LNCAP (cell line): ENCODE data around the gene PLXND1.

ENCODE experiments used
- TF ChIP-seq, protein P1 (sequence below): fragments of 450-650 bp; IDR thresholded peaks from 2 replicates; pipeline ENCODE4 v1.5.1; 2017; ENCODE audit warnings: mild to moderate bottlenecking

PLXND1 gene

DNA sequence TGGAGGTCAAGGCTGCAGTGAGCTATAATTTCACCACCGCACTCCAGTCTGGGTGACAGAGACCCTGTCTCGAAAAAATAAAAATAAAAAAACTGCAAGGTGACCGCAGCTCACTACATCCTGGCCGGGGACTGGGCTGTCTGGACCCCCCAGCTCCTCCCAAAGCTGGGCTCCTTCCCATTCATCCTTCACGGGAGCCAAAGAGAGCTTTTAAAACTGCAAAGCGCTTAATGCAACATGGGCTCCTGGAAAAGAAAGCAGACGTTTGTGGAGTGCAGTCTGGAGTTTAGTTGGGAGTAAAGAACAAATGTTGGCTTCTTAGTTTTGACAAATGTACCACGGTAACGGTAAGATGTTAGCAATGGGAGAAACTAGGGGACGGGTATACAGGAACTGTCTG, 12.1 kb downstream of the PLXND1 start:
- TF ChIP-seq, protein P1, sequence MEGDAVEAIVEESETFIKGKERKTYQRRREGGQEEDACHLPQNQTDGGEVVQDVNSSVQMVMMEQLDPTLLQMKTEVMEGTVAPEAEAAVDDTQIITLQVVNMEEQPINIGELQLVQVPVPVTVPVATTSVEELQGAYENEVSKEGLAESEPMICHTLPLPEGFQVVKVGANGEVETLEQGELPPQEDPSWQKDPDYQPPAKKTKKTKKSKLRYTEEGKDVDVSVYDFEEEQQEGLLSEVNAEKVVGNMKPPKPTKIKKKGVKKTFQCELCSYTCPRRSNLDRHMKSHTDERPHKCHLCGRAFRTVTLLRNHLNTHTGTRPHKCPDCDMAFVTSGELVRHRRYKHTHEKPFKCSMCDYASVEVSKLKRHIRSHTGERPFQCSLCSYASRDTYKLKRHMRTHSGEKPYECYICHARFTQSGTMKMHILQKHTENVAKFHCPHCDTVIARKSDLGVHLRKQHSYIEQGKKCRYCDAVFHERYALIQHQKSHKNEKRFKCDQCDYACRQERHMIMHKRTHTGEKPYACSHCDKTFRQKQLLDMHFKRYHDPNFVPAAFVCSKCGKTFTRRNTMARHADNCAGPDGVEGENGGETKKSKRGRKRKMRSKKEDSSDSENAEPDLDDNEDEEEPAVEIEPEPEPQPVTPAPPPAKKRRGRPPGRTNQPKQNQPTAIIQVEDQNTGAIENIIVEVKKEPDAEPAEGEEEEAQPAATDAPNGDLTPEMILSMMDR, result no peak

DNA sequence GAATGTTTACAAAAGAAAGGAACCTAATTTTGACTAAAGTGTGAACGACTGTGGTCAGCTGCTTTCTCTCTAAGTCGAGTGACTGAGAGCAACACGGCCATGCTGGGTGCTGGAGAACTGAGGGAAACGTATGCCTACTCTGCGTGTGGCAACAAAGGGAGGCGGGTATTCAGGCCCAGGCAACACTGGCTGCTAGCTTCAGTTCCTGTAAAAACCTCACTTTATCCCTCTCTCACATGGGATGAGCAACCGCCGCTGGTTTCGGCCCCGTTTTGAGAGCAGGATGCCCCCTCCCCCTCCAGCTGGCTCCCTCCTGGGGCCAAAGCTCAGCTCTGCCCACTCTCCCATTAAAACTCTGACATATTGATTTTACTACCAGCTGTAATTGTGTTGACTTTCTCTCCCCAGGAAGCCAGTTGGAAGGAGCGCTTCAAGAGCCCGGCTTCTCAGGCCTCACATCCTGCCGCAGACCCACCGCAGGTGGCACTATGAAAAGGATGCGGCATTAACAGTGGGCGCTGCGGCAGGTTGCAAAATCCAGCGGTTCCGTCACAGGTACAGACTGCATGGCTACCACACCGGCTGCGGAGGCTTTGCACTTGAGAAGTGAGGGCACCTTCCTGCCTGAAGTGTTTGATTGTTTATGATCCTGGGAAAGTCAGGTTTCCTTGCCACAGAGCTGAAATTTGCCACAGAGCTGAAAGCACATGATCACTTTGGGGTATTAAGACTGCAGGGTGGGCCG, 12.7 kb downstream of the PLXND1 start:
- TF ChIP-seq, protein P1, result no peak

DNA sequence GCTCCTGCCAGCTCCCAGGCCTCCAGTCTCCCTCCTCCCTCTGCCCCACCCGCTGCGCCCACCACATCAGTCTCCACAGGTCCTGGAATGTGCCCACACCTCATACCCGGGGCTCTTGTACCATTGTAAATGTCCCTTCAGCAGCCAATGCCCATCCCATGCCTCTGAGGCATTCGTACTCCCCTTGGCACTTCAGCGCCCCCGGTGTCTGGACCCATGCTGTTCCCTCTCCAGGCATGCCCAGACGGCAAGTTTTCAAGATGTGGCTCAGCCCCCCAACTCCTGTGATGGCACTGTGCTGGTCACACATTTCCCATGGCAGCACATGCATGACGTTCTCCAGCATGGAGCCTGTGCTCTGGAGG, 13.3 kb downstream of the PLXND1 start:
- TF ChIP-seq, protein P1, result no peak

DNA sequence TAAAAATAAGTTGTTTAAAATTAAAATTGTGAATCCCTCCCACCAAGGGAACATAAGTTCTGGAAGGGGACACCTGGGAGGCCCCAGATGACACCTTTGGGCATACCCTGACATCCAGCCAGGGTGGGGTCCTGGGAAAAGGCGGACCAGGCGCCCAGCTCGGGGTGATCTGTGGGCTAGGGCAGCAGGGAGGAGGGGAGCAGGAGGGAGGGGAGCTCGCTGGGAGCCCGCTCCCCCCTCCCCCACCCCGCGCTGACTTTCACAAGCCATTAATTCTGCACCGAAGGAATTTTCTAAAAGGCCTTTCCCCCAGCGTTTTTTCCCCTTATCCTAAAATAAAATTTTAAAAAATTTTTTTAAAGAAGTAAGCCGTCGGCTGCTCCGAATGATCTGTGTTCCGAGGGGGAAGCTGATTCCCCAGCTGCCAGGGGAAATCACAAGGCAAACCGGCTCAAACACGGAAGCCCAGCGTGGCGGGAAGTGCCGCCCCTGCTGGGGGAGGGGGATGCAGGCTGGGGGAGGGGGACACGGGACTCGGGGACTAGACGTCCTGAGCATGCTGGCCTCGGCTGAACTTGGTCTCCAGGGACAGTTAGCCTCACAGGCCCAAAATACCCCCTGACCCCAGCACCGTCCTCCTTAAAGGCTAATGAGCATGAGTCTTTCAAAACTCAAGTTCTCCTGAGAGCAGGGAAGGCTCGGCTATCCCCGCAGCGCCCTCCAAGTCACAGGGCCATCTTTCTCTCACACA, 13.9 kb downstream of the PLXND1 start:
- TF ChIP-seq, protein P1, result no peak

DNA sequence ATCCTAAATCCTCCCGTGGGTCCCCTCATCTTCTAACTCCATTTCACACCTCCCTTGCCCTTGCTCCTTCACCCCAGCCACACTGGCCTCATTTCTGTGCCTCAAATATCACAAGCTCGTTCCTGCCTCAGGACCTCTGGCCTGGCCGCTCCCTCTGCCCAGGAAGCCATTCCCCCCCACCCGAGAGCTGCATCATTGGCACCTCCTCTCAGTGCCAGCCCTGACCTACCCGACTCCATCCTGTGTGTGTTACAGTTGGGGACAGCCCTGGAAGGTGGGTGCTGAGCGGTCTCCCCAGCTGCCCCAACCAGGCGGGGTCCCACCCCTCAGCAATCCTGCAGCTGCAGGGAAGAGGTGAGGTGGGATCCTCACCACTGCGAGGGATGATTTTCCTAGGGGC, 14.5 kb downstream of the PLXND1 start:
- TF ChIP-seq, protein P1, result no peak

DNA sequence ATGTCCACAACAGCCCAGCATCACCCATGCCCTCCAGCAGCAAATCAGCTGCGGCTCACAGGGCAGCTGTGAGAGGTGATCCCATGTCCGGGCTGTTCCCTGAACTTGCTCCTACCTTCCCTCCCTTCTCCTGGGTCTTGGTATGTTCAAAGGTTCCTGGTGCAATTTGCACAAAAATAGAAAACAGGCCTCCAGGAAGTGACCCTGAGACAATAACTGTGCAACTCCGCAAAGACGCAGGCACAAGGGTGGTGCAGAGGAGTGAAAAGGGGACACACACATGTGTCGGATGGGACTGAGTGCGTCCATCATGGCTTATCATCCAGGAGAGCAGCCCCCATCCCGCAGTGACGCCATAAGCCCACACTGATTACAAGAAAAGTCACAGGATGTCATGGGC, 16.3 kb downstream of the PLXND1 start:
- TF ChIP-seq, protein P1, result no peak

DNA sequence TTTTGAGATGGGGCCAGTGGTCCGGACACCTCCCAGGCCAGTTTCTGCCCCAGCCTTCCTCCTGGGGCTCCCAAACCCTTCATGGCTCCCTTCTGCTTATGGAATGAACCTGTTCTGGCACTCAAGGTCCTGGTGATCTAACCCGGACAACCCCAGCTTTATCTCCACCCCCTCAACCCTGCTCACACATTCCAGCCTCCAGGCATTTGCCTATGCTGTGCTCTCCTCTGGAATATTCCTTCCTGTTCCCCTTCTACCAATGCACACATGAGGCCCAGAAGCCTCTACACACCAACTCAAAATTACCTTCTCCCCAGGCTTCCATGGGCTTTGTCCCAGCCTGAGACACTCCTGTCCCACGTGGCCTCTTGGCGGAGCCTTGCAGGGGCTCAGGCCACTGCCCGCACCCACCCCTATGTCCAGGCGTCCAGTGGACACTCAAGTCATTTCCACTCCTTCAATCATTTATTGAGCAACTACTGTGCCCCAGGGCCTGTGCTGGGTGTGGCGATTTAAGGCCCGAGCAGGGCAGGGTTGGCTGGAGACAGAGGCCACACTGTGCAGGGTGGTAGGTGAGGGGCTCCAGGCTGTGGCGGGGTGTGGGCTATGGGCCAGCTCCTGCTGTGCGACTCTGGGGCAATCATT, 18.8 kb downstream of the PLXND1 start:
- TF ChIP-seq, protein P1, result no peak
